K562 (cell line): ENCODE measurements around the gene FHL5. TPM values are rescaled to one million over a fixed set of nuclear protein-coding genes. Genes with fewer than 3 reads are reported as not detected.

Source experiments
- ATAC-seq: fragments of 200-7000 bp; cut with Tn5 transposase; 3 replicates; pipeline ENCODE4 v1.9.1; 2020; ENCODE audit warnings: moderate library complexity
- BruUV-seq: library from RNA; stranded (reverse); fragments of 400-500 nt; replicated peaks from 2 replicates; lab custom pipeline; 2021; lab: Mats Ljungman, UMichigan
- CTCF ChIA-PET: fragments of 300-600 bp; formaldehyde crosslinking; extraction: SDS; loops from one replicate; lab custom pipeline; 2021; ENCODE audit warnings: low intra/inter-chr PET ratio; lab: Yijun Ruan, JAX
- POLR2A ChIA-PET: fragments of 300-600, 350-650 bp; sonication (Branson Sonifier 250); formaldehyde crosslinking; extraction: SDS; loops from one replicate; lab custom pipeline; 2021; ENCODE audit warnings: antibody characterized with exemption, inconsistent platforms; lab: Yijun Ruan, JAX
- DNase-seq, 4 experiments: peaks; one replicate each; pipeline versions ENCODE4 v3.0.0 to v3.0.0-alpha.2; 2011 to 2018; ENCODE audit warnings: low spot score in 3 of 4, mixed read lengths in 3 of 4; ENCODE audit errors: extremely low read depth in 1 of 4
- FAIRE-seq: peaks from 2 replicates; lab custom pipeline; 2011; peaks lifted over from hg19 to GRCh38; lab: Jason Lieb, UNC
- H2AFZ ChIP-seq: 2 replicates; pipeline ENCODE4 v1.6.0; 2011; ENCODE audit warnings: low read depth, low read length, control low read depth, inconsistent platforms
- H3K27ac ChIP-seq: fragments of 200-600 bp; 3 replicates; pipeline ENCODE4 v1.8.0; 2011; ENCODE audit warnings: low read depth, mild to moderate bottlenecking, control low read depth, inconsistent platforms, low read length, moderate library complexity, mixed read lengths; ENCODE audit errors: extremely low read depth
- H3K27me3 ChIP-seq, 2 experiments: fragments of 300-600 bp in 1 of 2; 2 replicates in 1 of 2; 3 replicates in 1 of 2; pipeline versions ENCODE4 v1.6.0 to v1.8.0; 2011; ENCODE audit warnings: inconsistent platforms in 2 of 2, low read length in 2 of 2, mild to moderate bottlenecking in 1 of 2, mixed read lengths in 1 of 2, moderate library complexity in 1 of 2; ENCODE audit not compliant: control insufficient read depth in 2 of 2, insufficient read depth in 2 of 2
- H3K36me3 ChIP-seq: fragments of 300-600 bp; 3 replicates; pipeline ENCODE4 v1.8.0; 2011; ENCODE audit warnings: mild to moderate bottlenecking, low read length, inconsistent platforms; ENCODE audit not compliant: control insufficient read depth, insufficient read depth
- H3K4me1 ChIP-seq, 2 experiments: fragments of 200-600 bp in 1 of 2; replicated peaks in 1 of 2; 2 replicates in 1 of 2; 3 replicates in 1 of 2; pipeline versions ENCODE4 v1.5.1 to v1.8.0; 2011; ENCODE audit warnings: inconsistent platforms in 2 of 2, low read length in 2 of 2, mild to moderate bottlenecking in 1 of 2, mixed read lengths in 1 of 2, moderate library complexity in 1 of 2; ENCODE audit not compliant: control insufficient read depth in 2 of 2, insufficient read depth in 2 of 2
- H3K4me2 ChIP-seq: 2 replicates; pipeline ENCODE4 v1.6.1; 2011; ENCODE audit warnings: low read length, control low read depth, inconsistent platforms, mixed read lengths; ENCODE audit not compliant: insufficient read depth
- H3K4me3 ChIP-seq: fragments of 200-600 bp; sonication (generic), shearing (Covaris generic); 2 replicates; pipeline ENCODE4 v1.5.1; 2016; ENCODE audit warnings: control low read depth, inconsistent platforms
- H3K79me2 ChIP-seq: fragments of 200-600 bp; 3 replicates; pipeline ENCODE4 v1.8.0; 2011; ENCODE audit warnings: low read length, inconsistent platforms; ENCODE audit not compliant: control insufficient read depth, insufficient read depth
- H3K9ac ChIP-seq, 2 experiments: 2 replicates each; pipeline versions ENCODE4 v1.6.0 to v1.6.1; 2011; ENCODE audit warnings: low read depth in 2 of 2, low read length in 2 of 2, control low read depth in 1 of 2, inconsistent platforms in 1 of 2, mild to moderate bottlenecking in 1 of 2, mixed read lengths in 1 of 2; ENCODE audit not compliant: insufficient read depth in 1 of 2
- H3K9me1 ChIP-seq: one replicate; pipeline ENCODE4 v1.6.0; 2011; ENCODE audit warnings: inconsistent platforms, mild to moderate bottlenecking, low read length, moderate library complexity; ENCODE audit not compliant: control insufficient read depth, insufficient read depth
- H3K9me3 ChIP-seq: replicated peaks from 2 replicates; pipeline ENCODE4 v1.5.1; 2011; ENCODE audit warnings: low read depth, low read length, inconsistent platforms; ENCODE audit not compliant: control insufficient read depth, insufficient read depth
- H4K20me1 ChIP-seq: replicated peaks from 2 replicates; pipeline ENCODE4 v1.6.1; 2011; ENCODE audit warnings: low read length, inconsistent platforms, mixed read lengths; ENCODE audit not compliant: control insufficient read depth, insufficient read depth
- ARID3A ChIP-seq: IDR thresholded peaks from 2 replicates; pipeline ENCODE4 v1.6.1; 2012; ENCODE audit warnings: low read depth, low read length, improper control_type of control experiment, borderline replicate concordance
- ESRRA ChIP-seq: fragments of 450-650 bp; IDR thresholded peaks from 2 replicates; pipeline ENCODE4 v1.6.1; 2014; ENCODE audit warnings: low read depth, mild to moderate bottlenecking, moderate library complexity, borderline replicate concordance
- HDAC2 ChIP-seq: fragments of 450-650 bp; IDR thresholded peaks from 2 replicates; pipeline ENCODE4 v1.6.1; 2016; ENCODE audit warnings: mild to moderate bottlenecking
- ILK ChIP-seq: fragments of 450-650 bp; IDR thresholded peaks from 2 replicates; pipeline ENCODE4 v1.6.1; 2016; ENCODE audit warnings: missing genetic modification characterization, low read depth, mild to moderate bottlenecking, missing compliant biosample characterization, moderate library complexity, borderline replicate concordance
- KAT2B ChIP-seq: IDR thresholded peaks from one replicate; pipeline ENCODE4 v1.6.1; 2012; ENCODE audit warnings: low read depth, mild to moderate bottlenecking, control low read depth, inconsistent platforms, low read length, moderate library complexity
- MAFF ChIP-seq: IDR thresholded peaks from 2 replicates; pipeline ENCODE4 v1.6.1; 2012; ENCODE audit warnings: low read length, improper control_type of control experiment
- PHTF2 ChIP-seq: fragments of 250-450 bp; sonication (Bioruptor Pico); IDR thresholded peaks from 2 replicates; pipeline ENCODE4 v1.5.0; 2021; ENCODE audit warnings: mild to moderate bottlenecking
- PML ChIP-seq: IDR thresholded peaks from 2 replicates; pipeline ENCODE4 v1.6.1; 2012; ENCODE audit warnings: low read length, inconsistent platforms
- STAT6 ChIP-seq: sonication (generic); formaldehyde crosslinking; IDR thresholded peaks from 2 replicates; pipeline ENCODE4 v1.8.1; 2023; ENCODE audit warnings: mild to moderate bottlenecking, missing genetic modification reagents
- TFAM ChIP-seq: fragments of 250-450 bp; sonication (Bioruptor Pico); conservative IDR thresholded peaks from 2 replicates; pipeline ENCODE4 v1.5.0; 2021; ENCODE audit warnings: mild to moderate bottlenecking, moderate library complexity
- ZKSCAN1 ChIP-seq: fragments of 150-350 bp; IDR thresholded peaks from 2 replicates; pipeline ENCODE4 v1.6.1; 2016; ENCODE audit warnings: low read depth, low read length
- ZKSCAN8 ChIP-seq: fragments of 200-800 bp; sonication (Bioruptor generic); IDR thresholded peaks from 2 replicates; pipeline ENCODE4 v1.6.1; 2016; ENCODE audit warnings: missing genetic modification characterization, missing compliant biosample characterization
- ZNF384 ChIP-seq: IDR thresholded peaks from 2 replicates; pipeline ENCODE4 v1.6.1; 2012; ENCODE audit warnings: low read depth, low read length, improper control_type of control experiment
- WGBS: fragments of 100-300 bp; shearing (Covaris generic); methylation state at CpG from one replicate; pipeline ENCODE4 v1.1.6; 2016; ENCODE audit warnings: low coverage, mixed read lengths; ENCODE audit not compliant: insufficient coverage; ENCODE audit errors: missing lambda C conversion rate; 5-methylcytosine and 5-hydroxymethylcytosine counted together
- in situ Hi-C: fragments of 300-500 bp; cut with MboI; formaldehyde crosslinking; loops from 4 replicates; pipeline ENCODE4 v1.15.0; 2018; ENCODE audit warnings: inconsistent platforms, mixed read lengths
- intact Hi-C: fragments of 100-400 bp; cut with micrococcal nuclease; formaldehyde crosslinking; loops from 2 replicates; pipeline ENCODE4 v1.14.2; 2022
- polyA plus RNA-seq, 8 experiments: library from polyadenylated mRNA; depleted of rRNA in 4 of 8; stranded (reverse) in 5 of 8; unstranded in 3 of 8; fragments of >200 nt; fragmentation: Nextera tagmentation in 2 of 8; fragmentation: Illumina TruSeq in 1 of 8; extraction: Ambion mirVana in 2 of 8; extraction: Trizol in 1 of 8; gene quantifications; 2 replicates each; pipeline versions ENCODE4 v1.2.1 to v1.2.3, GENCODE V29; 2011 to 2014; ENCODE audit warnings: inconsistent platforms in 1 of 8, missing spikeins in 1 of 8
- total RNA-seq, 7 experiments: library from RNA; depleted of rRNA in 6 of 7; stranded (reverse); fragments of >200 nt in 6 of 7; fragmentation: Illumina TruSeq in 2 of 7; extraction: Trizol in 2 of 7; gene quantifications; 2 replicates each; pipeline versions ENCODE4 v1.2.1 to v1.2.3, GENCODE V29; 2011 to 2021; ENCODE audit warnings: low replicate concordance in 1 of 7

The FHL5 gene
- total and polyA plus RNA-seq, 9 of the 15 experiments (the other 6 are each of a cell fraction or from before 2014, with no cell fraction given): not detected

GRCh38 chr6:96613291-96613999 lies 50.5 kb downstream of the FHL5 start (continued):
- no peak for TF ChIP-seq STAT6
- TF ChIP-seq KAT2B: no peak
- TF ChIP-seq MAFF: no peak
- no peak for TF ChIP-seq TFAM
- no peak for TF ChIP-seq ZNF384

GRCh38 chr6:96620851-96621250 lies 57.9 kb downstream of the FHL5 start:
- intact Hi-C loops (no loop called here), in situ Hi-C loops (loop anchor here (10.0 kb wide), 1 partner anchor 274 kb away; the partner anchor contains the start of gene NDUFAF4)
- BruUV-seq: no TSS peak
- DNase-seq (no peak), ATAC-seq (no peak), FAIRE-seq (no peak)
- no peak overlapping the region for H3K27ac ChIP-seq
- H4K20me1 ChIP-seq: no peaks in the 10 kb centered on the region
- no peaks in the 10 kb centered on the region for H3K36me3 ChIP-seq
- H3K4me2 ChIP-seq: no peak overlapping the region
- H3K9me1 ChIP-seq: no peaks in the 10 kb centered on the region
- POLR2A ChIA-PET: interaction anchor here (1.4 kb wide), 1 partner anchor 27 kb away, joined by 3 read pairs; no protein-coding TSS in a partner anchor
- TF ChIP-seq PML (no peak), ZKSCAN8 (CRISPR knock-in tag) (no peak), HDAC2 (no peak), ZKSCAN1 (no peak), PHTF2 (CRISPR knock-in tag) (no peak), ESRRA (no peak), ARID3A (no peak), ILK (no peak)
- CTCF ChIA-PET: no interaction called here
- no peaks in the 10 kb centered on the region for H3K79me2 ChIP-seq
- no peaks in the 10 kb centered on the region for H3K4me1 ChIP-seq
- WGBS: 1% methylated on average over 6 of the region's 6 CpGs
- H2AFZ ChIP-seq: no peak overlapping the region
- no peaks in the 10 kb centered on the region for H3K9me3 ChIP-seq
- no peak overlapping the region for H3K9ac ChIP-seq
- no peaks in the 10 kb centered on the region for H3K27me3 ChIP-seq
- H3K4me3 ChIP-seq: no peak overlapping the region
